ENCODE data around the gene LAD1. TPM values are rescaled to one million over a fixed set of nuclear protein-coding genes. Genes with fewer than 3 reads are reported as not detected.

LAD1 gene
- total and polyA plus RNA-seq, 2 of the 4 experiments (the other 2 are of a cell fraction) = under 0.01 to 0.07 TPM

- no peak overlapping the region for H4K91ac ChIP-seq (ENCODE audit: insufficient read depth, low read depth, low read length)
- no peak overlapping the region for H2BK15ac ChIP-seq (ENCODE audit: low read depth, low read length)
- no peaks in the 10 kb centered on the region; the same call in 1 of the 2 replicates for H3K9me1 ChIP-seq (ENCODE audit: insufficient read depth, low read length)
- DNase-seq (no peak), ATAC-seq (ENCODE audit: low read depth) (peak; percentile 27; the same call in 1 of the 2 replicates)
- H4K5ac ChIP-seq (ENCODE audit: low read depth, low read length) = no peak overlapping the region
- 100% methylated on average over 2 of the region's 8 CpGs; no CpG with 5 or more reads in 1 of the 2 experiments for WGBS, 2 experiments (ENCODE audit: extremely low coverage in 2 of 2, insufficient read length in 1 of 2)
- H2AK9ac ChIP-seq (replicated peaks; ENCODE audit: low read depth, low read length, poor library complexity) = no peak overlapping the region
- no peaks in the 10 kb centered on the region for H3K36me3 ChIP-seq (ENCODE audit: control insufficient read depth, insufficient read depth, low read length)
- peaks cover 49% of the 10 kb centered on the region for H3K27me3 ChIP-seq (ENCODE audit: control insufficient read depth, insufficient read depth, low read length)
- no peak overlapping the region for H3K4me2 ChIP-seq (ENCODE audit: low read depth, low read length)
- TF ChIP-seq CTCF (conservative IDR thresholded peaks at IDR 0.05; ENCODE audit: low read depth, low read length) = no peak
- no peak for TF ChIP-seq BHLHE40 (IDR thresholded peaks at IDR 0.05; ENCODE audit: low read depth, low read length)
- TF ChIP-seq RAD21 (IDR thresholded peaks at IDR 0.05; ENCODE audit: low read length) = no peak
- TF ChIP-seq RCOR1 (IDR thresholded peaks at IDR 0.05; ENCODE audit: insufficient replicate concordance, low read length) = no peak
- TF ChIP-seq, protein P1, sequence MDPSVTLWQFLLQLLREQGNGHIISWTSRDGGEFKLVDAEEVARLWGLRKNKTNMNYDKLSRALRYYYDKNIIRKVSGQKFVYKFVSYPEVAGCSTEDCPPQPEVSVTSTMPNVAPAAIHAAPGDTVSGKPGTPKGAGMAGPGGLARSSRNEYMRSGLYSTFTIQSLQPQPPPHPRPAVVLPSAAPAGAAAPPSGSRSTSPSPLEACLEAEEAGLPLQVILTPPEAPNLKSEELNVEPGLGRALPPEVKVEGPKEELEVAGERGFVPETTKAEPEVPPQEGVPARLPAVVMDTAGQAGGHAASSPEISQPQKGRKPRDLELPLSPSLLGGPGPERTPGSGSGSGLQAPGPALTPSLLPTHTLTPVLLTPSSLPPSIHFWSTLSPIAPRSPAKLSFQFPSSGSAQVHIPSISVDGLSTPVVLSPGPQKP (IDR thresholded peaks at IDR 0.05; ENCODE audit: borderline replicate concordance, low read depth, low read length) = no peak
- TF ChIP-seq MAZ (IDR thresholded peaks at IDR 0.05; ENCODE audit: borderline replicate concordance, low read depth, low read length) = no peak
- H2AFZ ChIP-seq (replicated peaks; ENCODE audit: low read length, poor library complexity) = no peak overlapping the region
- peaks cover 5% of the 10 kb centered on the region for H3K9me3 ChIP-seq (ENCODE audit: control insufficient read depth, insufficient read depth, low read length)
- CTCF ChIA-PET = interaction anchor here (3.5 kb wide), 1 partner anchor 15 kb away, joined by 13 read pairs; no protein-coding TSS in a partner anchor
- dilution Hi-C loops (cut with HindIII; ENCODE audit: low sequenced_read_pairs, unreplicated experiment) (no loop called here), intact Hi-C loops (cut with micrococcal nuclease) (no loop called here), in situ Hi-C loops (cut with MboI; ENCODE audit: low sequenced_read_pairs) (no loop called here)
- H3K9ac ChIP-seq (ENCODE audit: low read depth, low read length) = no peak overlapping the region
- H4K20me1 ChIP-seq (ENCODE audit: insufficient read depth, low read length) = no peaks in the 10 kb centered on the region
- H2BK120ac ChIP-seq (ENCODE audit: low read depth, low read length) = no peak overlapping the region
- no peaks in the 10 kb centered on the region for H3K79me1 ChIP-seq (ENCODE audit: low read depth in 1 of 2, low read length in 2 of 2)
- no peak overlapping the region for H3K23ac ChIP-seq (ENCODE audit: low read depth, low read length)
- no peak overlapping the region for H2BK20ac ChIP-seq (ENCODE audit: low read depth, low read length)
- POLR2A ChIA-PET (ENCODE audit: unreplicated experiment) = no interaction called here
- H2AK5ac ChIP-seq (ENCODE audit: low read depth, low read length) = no peak overlapping the region
- H3K27ac ChIP-seq (ENCODE audit: insufficient read depth, low read length) = no peak overlapping the region
- BruUV-seq (replicated peaks) = no TSS peak
- no peaks in the 10 kb centered on the region for H3K4me1 ChIP-seq (ENCODE audit: control insufficient read depth, insufficient read depth, low read length)
- no peak overlapping the region for H3K14ac ChIP-seq (replicated peaks; ENCODE audit: low read depth, low read length)
- no peak overlapping the region for H3K18ac ChIP-seq (ENCODE audit: low read depth, low read length)
- no peak overlapping the region for H3K4me3 ChIP-seq (ENCODE audit: insufficient read depth, low read depth, low read length)
- H4K8ac ChIP-seq (ENCODE audit: low read depth in 2 of 2, low read length in 2 of 2) = no peak overlapping the region
- H2BK5ac ChIP-seq (ENCODE audit: low read depth, low read length, poor library complexity, severe bottlenecking) = no peak overlapping the region
- H3K4ac ChIP-seq (ENCODE audit: low read depth, low read length) = no peak overlapping the region
- H3K56ac ChIP-seq (ENCODE audit: extremely low read depth, insufficient read depth, low read length) = no peak overlapping the region
Observed at GRCh38 chr1:201421041-201421440, 21.9 kb upstream of the LAD1 start.
